Osteoblast (primary cell): Measurements from ENCODE around the gene MON2. TPM values are rescaled to one million over a fixed set of nuclear protein-coding genes. Genes with fewer than 3 reads are reported as not detected.

Experiments
- DNase-seq: peaks from one replicate; pipeline ENCODE4 v3.0.0; 2011; ENCODE audit warnings: low spot score, mixed read lengths; ENCODE audit not compliant: insufficient read length; ENCODE audit errors: missing footprints
- H2AFZ ChIP-seq: 2 replicates; pipeline ENCODE4 v1.6.0; 2011; ENCODE audit warnings: mild to moderate bottlenecking, low read length
- H3K27ac ChIP-seq: 2 replicates; pipeline ENCODE4 v1.5.1; 2011; ENCODE audit warnings: mild to moderate bottlenecking, low read depth, low read length, moderate library complexity
- H3K27me3 ChIP-seq: 2 replicates; pipeline ENCODE4 v1.6.0; 2012; ENCODE audit warnings: mild to moderate bottlenecking, control low read depth, inconsistent platforms, low read length, moderate library complexity; ENCODE audit not compliant: insufficient read depth
- H3K36me3 ChIP-seq: 2 replicates; pipeline ENCODE4 v1.5.1; 2011; ENCODE audit warnings: mild to moderate bottlenecking, low read length, control low read depth, moderate library complexity; ENCODE audit not compliant: insufficient read depth
- H3K4me1 ChIP-seq: 2 replicates; pipeline ENCODE4 v1.5.1; 2011; ENCODE audit warnings: mild to moderate bottlenecking, low read length, control low read depth, moderate library complexity; ENCODE audit not compliant: insufficient read depth
- H3K4me2 ChIP-seq: 2 replicates; pipeline ENCODE4 v1.6.0; 2011; ENCODE audit warnings: mild to moderate bottlenecking, low read length; ENCODE audit not compliant: insufficient read depth
- H3K4me3 ChIP-seq: fragments of 200-600 bp; sonication (generic); 3 replicates; pipeline ENCODE4 v1.5.1; 2012; ENCODE audit warnings: mild to moderate bottlenecking, low read length, inconsistent platforms; ENCODE audit not compliant: insufficient read depth
- H3K79me2 ChIP-seq: 2 replicates; pipeline ENCODE4 v1.6.0; 2012; ENCODE audit warnings: mild to moderate bottlenecking, low read length, control low read depth, inconsistent platforms; ENCODE audit not compliant: insufficient read depth
- H3K9me3 ChIP-seq: 2 replicates; pipeline ENCODE4 v1.5.1; 2011; ENCODE audit warnings: low read depth, low read length, control low read depth
- H4K20me1 ChIP-seq: 2 replicates; pipeline ENCODE4 v1.6.0; 2012; ENCODE audit warnings: mild to moderate bottlenecking, low read length, control low read depth; ENCODE audit not compliant: insufficient read depth
- total RNA-seq: library from RNA; depleted of rRNA; stranded (reverse); fragments of >200 nt; gene quantifications from 2 replicates; pipeline ENCODE4 v1.2.3, GENCODE V29; 2012
- TF ChIP-seq, protein P1 (sequence below): IDR thresholded peaks from 2 replicates; pipeline ENCODE4 v1.5.1; 2011; ENCODE audit warnings: mild to moderate bottlenecking, low read depth, low read length, moderate library complexity; ENCODE audit errors: extremely low read depth

Gene MON2
- total RNA-seq, 1 donor = 63.0 TPM

- H3K79me2 ChIP-seq = peaks cover 73% of the 10 kb centered on the region
- H3K27ac ChIP-seq = no peak overlapping the region
- H4K20me1 ChIP-seq = peaks cover 18% of the 10 kb centered on the region
- no peaks in the 10 kb centered on the region for H3K9me3 ChIP-seq
- no peaks in the 10 kb centered on the region for H3K27me3 ChIP-seq
- TF ChIP-seq, protein P1, sequence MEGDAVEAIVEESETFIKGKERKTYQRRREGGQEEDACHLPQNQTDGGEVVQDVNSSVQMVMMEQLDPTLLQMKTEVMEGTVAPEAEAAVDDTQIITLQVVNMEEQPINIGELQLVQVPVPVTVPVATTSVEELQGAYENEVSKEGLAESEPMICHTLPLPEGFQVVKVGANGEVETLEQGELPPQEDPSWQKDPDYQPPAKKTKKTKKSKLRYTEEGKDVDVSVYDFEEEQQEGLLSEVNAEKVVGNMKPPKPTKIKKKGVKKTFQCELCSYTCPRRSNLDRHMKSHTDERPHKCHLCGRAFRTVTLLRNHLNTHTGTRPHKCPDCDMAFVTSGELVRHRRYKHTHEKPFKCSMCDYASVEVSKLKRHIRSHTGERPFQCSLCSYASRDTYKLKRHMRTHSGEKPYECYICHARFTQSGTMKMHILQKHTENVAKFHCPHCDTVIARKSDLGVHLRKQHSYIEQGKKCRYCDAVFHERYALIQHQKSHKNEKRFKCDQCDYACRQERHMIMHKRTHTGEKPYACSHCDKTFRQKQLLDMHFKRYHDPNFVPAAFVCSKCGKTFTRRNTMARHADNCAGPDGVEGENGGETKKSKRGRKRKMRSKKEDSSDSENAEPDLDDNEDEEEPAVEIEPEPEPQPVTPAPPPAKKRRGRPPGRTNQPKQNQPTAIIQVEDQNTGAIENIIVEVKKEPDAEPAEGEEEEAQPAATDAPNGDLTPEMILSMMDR = no peak
- no peak overlapping the region for H2AFZ ChIP-seq
- no peaks in the 10 kb centered on the region for H3K36me3 ChIP-seq
- H3K4me1 ChIP-seq = no peaks in the 10 kb centered on the region
- DNase-seq = no peak
- no peak overlapping the region for H3K4me3 ChIP-seq
- no peak overlapping the region for H3K4me2 ChIP-seq
Observed at GRCh38 chr12:62481843-62482540, 15.4 kb downstream of the MON2 start.

DNA sequence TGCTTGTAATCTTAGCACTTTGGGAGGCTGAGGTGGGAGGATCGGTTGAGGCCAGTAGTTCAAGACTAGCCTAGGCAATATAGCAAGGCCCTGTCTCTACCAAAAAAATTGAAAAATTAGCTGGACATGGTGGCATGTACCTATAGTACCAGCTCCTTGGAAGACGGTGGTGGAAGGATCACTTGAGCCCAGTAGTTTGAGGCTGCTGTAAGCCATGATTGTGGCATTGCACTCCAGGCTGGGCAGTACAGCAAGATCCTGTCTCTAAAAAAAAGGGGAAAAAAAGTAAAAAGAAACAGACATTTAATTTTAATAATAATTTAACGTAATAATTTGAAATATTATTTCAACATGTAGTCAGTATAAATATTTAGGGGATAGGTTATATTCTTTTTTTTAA lies 16.1 kb downstream of the MON2 start:
- Histone ChIP-seq H3K27ac (no peak overlapping the region), H3K27me3 (no peaks in the 10 kb centered on the region), H3K4me1 (no peaks in the 10 kb centered on the region), H3K79me2 (peaks cover 66% of the 10 kb centered on the region), H3K4me2 (no peak overlapping the region), H3K9me3 (no peaks in the 10 kb centered on the region), H4K20me1 (peaks cover 17% of the 10 kb centered on the region), H3K4me3 (no peak overlapping the region), H3K36me3 (no peaks in the 10 kb centered on the region), H2AFZ (no peak overlapping the region)
- TF ChIP-seq, protein P1 = no peak
- DNase-seq = no peak

GRCh38 chr12:62484233-62484632 lies 17.6 kb downstream of the MON2 start:
- H3K27ac ChIP-seq = no peak overlapping the region
- no peaks in the 10 kb centered on the region for H3K9me3 ChIP-seq
- no peaks in the 10 kb centered on the region for H3K4me1 ChIP-seq
- H3K79me2 ChIP-seq = peaks cover 59% of the 10 kb centered on the region
- no peak overlapping the region for H2AFZ ChIP-seq
- H3K4me2 ChIP-seq = no peak overlapping the region
- TF ChIP-seq, protein P1 = no peak
- H3K36me3 ChIP-seq = no peaks in the 10 kb centered on the region
- H4K20me1 ChIP-seq = peaks cover 8% of the 10 kb centered on the region
- DNase-seq = peak; percentile 23
- no peaks in the 10 kb centered on the region for H3K27me3 ChIP-seq
- H3K4me3 ChIP-seq = no peak overlapping the region

DNA sequence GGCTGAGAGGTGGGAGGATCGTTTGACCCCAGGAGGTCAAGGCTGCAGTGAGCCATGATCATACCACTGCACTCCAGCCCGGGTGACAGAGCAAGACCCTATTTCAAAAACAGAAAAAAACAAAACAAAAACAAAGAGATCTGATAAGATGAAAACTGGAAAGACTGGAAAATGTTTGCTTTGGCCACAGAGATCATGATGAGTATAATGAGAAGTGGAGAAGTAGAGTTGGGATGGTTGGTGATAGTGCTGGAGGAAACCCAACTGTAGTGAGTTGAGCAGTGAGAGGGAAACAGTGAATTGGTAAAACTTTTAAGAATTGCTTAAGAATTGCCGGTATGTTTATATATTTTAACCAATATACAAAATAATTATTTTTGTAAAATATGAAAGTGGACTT lies 39.2 kb downstream of the MON2 start:
- H3K79me2 ChIP-seq = no peaks in the 10 kb centered on the region
- TF ChIP-seq, protein P1 = no peak
- H3K4me2 ChIP-seq = no peak overlapping the region
- H3K4me3 ChIP-seq = no peak overlapping the region
- peaks cover 30% of the 10 kb centered on the region for H3K36me3 ChIP-seq
- DNase-seq = peak; percentile 38
- H3K4me1 ChIP-seq = no peaks in the 10 kb centered on the region
- no peak overlapping the region for H2AFZ ChIP-seq
- no peaks in the 10 kb centered on the region for H3K27me3 ChIP-seq
- H3K27ac ChIP-seq = no peak overlapping the region
- no peaks in the 10 kb centered on the region for H4K20me1 ChIP-seq
- no peaks in the 10 kb centered on the region for H3K9me3 ChIP-seq
